AG10803 (cell line): ENCODE data around the gene PHYKPL.
A peak's percentile ranks its signal among the peaks of the same experiment; 100 is the strongest.
"Not testable (repeated sequence)": the region's sequence is repeated elsewhere in the genome, so short reads cannot be mapped to it uniquely, and the experiment has no call there.

Experiments
- DNase-seq: peaks from one replicate; pipeline ENCODE4 v3.0.0; 2010; ENCODE audit warnings: low read depth
- H3K4me3 ChIP-seq: 2 replicates; pipeline ENCODE4 v1.5.1; 2011; ENCODE audit warnings: mild to moderate bottlenecking, low read length, control low read depth
- CTCF ChIP-seq: conservative IDR thresholded peaks from 2 replicates; pipeline ENCODE4 v1.5.1; 2011; ENCODE audit warnings: mild to moderate bottlenecking, low read length, control low read depth, inconsistent platforms

The PHYKPL gene

GRCh38 chr5:178201927-178202235 is 30.7 kb downstream of the PHYKPL start:
- no peak for TF ChIP-seq CTCF
- H3K4me3 ChIP-seq = no peak overlapping the region
- DNase-seq = no peak

DNA sequence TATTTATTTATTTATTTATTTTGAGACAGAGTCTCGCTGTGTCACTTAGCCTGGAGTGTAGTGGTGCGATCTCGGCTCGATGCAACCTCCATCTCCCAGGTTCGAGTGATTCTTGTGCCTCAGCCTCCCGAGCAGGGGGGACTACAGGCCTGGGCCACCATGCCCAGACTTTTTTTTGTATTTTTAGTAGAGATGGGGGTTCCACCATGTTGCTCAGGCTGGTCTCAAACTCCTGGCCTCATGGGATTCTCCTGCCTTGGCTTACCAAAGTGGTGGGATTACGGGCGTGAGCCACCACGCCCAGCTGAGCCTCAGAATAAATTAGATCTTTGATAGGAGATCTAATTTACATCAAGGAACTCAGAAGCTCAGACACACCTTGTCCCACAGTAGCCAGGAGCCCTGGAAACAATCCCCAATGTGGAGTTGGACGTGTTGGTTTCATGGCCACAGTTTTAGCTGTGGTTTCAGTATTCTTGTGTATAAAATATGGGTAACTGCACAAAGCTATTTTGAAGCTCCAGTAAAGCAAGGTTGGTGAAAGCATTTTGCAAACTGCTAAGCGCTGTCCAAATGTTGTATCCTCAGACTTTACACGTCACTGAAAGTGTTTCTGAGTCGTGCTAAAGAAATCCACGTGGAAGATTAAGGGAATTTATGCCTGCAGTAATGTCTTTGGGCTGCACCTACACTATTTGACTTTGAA is 31.2 kb downstream of the PHYKPL start:
- no peak for TF ChIP-seq CTCF
- H3K4me3 ChIP-seq = no peak overlapping the region
- DNase-seq = peak; percentile 21

DNA sequence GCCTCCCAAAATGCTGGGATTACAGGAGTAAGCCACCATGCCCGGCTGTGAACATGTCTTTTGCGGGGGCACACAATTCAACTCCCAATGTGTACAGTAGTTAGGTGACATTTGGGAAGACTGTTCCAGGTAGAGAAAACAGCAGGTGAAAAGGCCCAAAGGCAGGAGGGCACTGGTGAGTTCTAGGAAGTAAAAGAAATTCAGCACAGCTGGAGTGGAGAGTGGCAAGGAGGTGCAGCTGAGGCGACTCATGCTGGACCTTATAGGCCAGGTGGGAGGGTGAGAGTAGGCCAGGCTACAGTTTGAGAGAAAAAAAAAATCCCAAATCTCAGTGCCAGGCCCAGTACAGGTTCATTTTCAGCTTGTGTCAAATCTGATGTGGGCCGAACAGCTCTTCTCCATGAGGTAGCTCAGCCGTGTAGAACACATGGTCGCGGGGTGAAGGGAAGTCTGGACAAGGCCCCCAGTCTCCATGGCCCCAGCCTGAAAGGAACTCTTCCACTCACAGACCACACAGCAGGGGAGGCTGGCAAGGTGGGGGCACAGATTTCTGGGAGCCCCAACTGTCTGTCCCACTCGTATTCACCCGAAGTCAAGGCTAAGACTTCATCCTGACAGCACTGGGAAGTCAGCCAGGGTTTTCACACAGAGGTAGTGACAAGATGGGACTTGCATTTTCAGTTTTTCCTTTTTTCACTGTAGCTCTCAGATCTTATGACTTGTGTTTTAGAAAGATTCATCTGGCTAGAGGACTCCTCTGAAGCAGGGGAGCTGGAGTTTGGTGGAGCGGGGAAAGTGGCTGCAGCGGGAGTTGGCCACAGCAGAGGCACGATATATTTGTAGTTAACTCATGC is 32.8 kb downstream of the PHYKPL start:
- H3K4me3 ChIP-seq = no peak overlapping the region
- no peak for TF ChIP-seq CTCF
- no peak for DNase-seq

DNA sequence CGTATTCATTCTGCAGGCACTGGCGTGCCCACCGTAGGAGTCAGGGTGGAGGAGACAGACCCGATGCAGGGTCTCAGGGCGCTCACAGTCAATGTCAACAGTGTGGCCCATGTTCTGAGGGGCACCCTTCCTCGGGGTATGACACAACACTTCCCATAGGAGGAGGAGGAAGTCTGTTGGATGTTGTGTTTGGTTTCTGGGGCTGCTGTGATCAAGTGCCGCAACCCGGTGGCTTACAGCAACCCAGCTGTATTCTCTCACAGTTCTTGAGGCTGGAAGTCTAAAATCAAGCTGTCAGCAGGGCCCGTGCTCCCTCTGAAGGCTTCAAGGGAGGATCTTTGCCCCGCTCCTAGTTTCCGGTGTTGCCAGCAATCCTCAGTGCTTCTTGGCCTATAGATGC is 33.9 kb downstream of the PHYKPL start:
- TF ChIP-seq CTCF = no peak
- no peak overlapping the region for H3K4me3 ChIP-seq
- no peak for DNase-seq

DNA sequence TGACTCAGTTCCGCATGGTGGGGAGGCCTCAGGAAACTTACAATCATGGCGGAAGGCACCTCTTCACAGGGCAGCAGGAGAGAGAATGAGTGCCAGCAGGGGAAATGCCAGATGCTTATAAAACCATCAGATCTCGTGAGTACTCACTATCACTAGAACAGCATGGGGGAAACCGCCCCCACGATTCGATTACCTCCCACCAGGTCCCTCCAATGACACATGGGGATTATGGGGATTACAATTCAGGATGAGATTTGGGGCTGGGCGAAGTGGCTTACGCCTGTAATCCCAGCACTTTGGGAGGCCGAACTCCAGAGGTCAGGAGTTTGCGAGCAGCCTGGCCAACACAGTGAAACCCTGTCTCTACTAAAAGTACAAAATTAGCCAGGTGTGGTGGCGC is 34.5 kb downstream of the PHYKPL start:
- DNase-seq, H3K4me3 ChIP-seq: not testable (repeated sequence)

- no peak overlapping the region for H3K4me3 ChIP-seq
- no peak for DNase-seq
- peak; percentile 21 for TF ChIP-seq CTCF
These were observed 35.6 kb downstream of the PHYKPL start for GRCh38 chr5:178196986-178197385.

- TF ChIP-seq CTCF = no peak
- DNase-seq = no peak
- H3K4me3 ChIP-seq = no peak overlapping the region
These were observed 36.3 kb downstream of the PHYKPL start for GRCh38 chr5:178196281-178196812.
